Right lobe of liver (tissue), 4 donors: ENCODE measurements around the gene CATSPER3.

ENCODE experiments used
- CTCF ChIP-seq, 4 donors: fragments of 200-600 bp in 3 of 4; fragments of 450-650 bp in 1 of 4; IDR thresholded peaks; one replicate each; pipeline versions ENCODE4 v1.5.1 to v1.8.0; 2016 to 2022; ENCODE audit warnings: antibody characterized with exemption in 4 of 4, mild to moderate bottlenecking in 2 of 4
- POLR2A ChIP-seq: fragments of 450-650 bp; IDR thresholded peaks from one replicate; pipeline ENCODE4 v1.6.1; 2017; ENCODE audit warnings: antibody characterized with exemption, mild to moderate bottlenecking
- donor health status: DM: no; HTN: no; CAD: no.
- donor health status: DM: no; HTN: no; CAD: no.
- donor health status: DM: no; HTN: yes; CAD: no.

- TF ChIP-seq POLR2A (no peak), CTCF (IDR thresholded peaks at IDR 0.05) (no peak)
These were observed 79.1 kb downstream of the CATSPER3 start for GRCh38 chr5:135046661-135047346.
